Esophagus squamous epithelium (tissue), 4 donors: ENCODE results near the gene ITCH.

Experiments used
- CTCF ChIP-seq, 6 experiments: fragments of 450-650 bp in 4 of 6; fragments of 200-600 bp in 2 of 6; sonication (generic) in 2 of 6; IDR thresholded peaks; one replicate each; pipeline ENCODE4 v1.5.1; 2016 to 2019; ENCODE audit warnings: antibody characterized with exemption in 6 of 6, mild to moderate bottlenecking in 4 of 6, moderate library complexity in 4 of 6
- POLR2A ChIP-seq, 4 donors: fragments of 450-650 bp; IDR thresholded peaks; one replicate each; pipeline ENCODE4 v1.6.1; 2017; ENCODE audit warnings: antibody characterized with exemption in 4 of 4, mild to moderate bottlenecking in 4 of 4, moderate library complexity in 3 of 4

GRCh38 chr20:34420146-34420545 lies 57.1 kb downstream of the ITCH start:
- TF ChIP-seq CTCF (IDR thresholded peaks at IDR 0.05) = no peak
- TF ChIP-seq POLR2A (IDR thresholded peaks at IDR 0.05) = no peak
